Stimulated activated CD8-positive, alpha-beta memory T cell treated with anti-CD3 and anti-CD28 coated beads, Interleukin-2, amount 100 ng/mL, for 48 hours (primary cell): Measurements from ENCODE around the gene TCEAL3.
"Not testable (repeated sequence)": the region's sequence is repeated elsewhere in the genome, so short reads cannot be mapped to it uniquely, and the experiment has no call there.

Source experiments
- DNase-seq, 2 donors: peaks; one replicate each; pipeline ENCODE4 v3.0.0-alpha.2; 2020; ENCODE audit warnings: low read depth in 2 of 2

Gene TCEAL3

DNA sequence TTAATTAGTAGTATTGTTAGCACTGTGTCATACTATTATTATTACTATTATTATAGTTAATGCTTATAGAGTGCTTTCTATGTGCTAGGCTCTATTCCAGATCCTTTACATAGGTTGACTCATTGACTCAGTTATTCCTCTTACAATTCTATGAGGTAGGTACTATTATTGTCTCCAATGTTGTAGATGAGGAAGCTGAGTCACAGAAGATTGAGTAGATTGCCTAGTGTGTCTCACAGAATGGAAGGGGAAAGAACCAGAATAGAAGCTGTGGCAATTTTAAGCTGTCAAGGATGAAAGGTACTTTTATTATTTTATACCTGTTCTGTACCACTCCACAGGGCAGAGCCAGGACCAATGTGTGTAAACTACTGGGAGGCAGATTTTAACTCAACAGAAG lies 19.1 kb downstream of the TCEAL3 start:
- DNase-seq = no peak

DNA sequence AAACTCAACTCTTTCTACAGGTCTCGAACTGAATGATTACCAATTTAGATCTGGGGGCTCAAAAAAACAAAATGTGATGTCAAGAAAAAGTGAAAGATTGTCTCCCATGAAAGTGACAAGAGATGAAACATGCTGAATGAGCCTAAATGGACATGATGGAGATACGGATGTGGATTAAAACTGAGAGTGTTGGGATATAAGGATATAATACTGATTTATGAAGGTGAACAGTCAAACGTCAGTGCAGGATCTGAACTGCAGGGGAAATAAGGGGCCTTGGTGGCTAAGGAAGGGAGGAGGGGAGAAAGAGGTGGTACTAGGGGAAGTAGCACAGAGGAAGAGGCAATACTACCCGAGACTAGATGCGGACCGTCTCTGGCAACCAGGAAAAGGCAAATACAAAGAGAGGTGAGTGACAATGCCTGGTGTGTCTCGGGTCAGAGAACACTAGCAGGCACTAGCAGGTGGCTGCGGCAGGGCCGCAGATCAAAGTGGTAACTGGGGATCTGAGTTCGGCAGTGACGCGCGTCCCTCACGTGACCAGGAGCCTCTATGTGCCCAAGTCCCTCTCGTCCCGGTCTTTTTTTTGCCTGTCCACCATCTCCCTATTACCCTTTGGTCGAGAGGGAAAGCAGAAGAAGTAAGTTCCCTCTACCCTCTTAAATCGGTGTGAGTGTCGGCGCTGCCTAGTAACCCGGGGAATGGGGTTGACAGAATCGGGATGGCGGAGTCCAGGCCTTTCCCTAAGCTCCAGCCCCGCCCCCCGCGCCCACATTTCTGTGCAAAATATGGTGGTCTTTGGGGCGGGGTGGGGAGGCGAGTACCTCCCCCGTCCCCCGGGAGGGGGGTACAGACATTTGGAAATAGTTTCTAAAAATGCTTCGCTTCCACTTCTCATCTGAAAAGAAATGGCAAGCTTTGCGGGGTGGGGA lies 20.9 kb downstream of the TCEAL3 start, which contains the start of gene TCEAL1:
TSS of gene TCEAL1 (plus strand) at position 590 of the 932 bp plus-strand sequence. CDS start 942 bp downstream, outside the sequence.
- DNase-seq = no peak

DNA sequence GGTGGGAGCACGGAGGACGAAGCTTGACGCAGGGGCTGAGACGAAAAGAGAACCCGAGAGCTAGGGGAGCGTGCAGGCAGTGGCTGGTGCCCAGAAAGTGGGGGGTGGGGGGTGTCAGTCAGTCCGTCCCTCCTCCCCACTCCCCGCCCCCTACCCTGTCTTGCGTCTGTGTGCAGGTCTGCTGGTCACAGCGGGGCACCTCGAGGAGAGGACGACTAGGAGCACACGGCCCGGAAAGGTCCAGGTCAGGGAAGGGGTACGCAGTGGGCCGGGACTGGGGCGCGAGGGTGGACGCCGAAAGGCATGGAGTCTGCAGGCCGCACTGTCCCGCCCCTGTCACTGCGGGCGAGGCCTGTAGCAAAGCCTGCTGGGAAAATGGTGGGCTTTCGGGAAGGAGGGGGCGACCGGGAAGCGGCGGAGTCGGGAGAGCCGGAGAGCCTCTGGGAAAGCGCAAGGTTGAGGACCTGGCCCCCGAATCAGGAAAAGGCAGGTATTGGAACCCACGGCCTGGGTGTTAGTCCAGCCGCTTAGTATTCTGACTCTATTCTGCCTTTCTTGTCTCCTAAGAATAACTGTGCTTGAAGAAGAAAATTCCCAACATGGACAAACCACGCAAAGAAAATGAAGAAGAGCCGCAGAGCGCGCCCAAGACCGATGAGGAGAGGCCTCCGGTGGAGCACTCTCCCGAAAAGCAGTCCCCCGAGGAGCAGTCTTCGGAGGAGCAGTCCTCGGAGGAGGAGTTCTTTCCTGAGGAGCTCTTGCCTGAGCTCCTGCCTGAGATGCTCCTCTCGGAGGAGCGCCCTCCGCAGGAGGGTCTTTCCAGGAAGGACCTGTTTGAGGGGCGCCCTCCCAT lies 21.8 kb downstream of the TCEAL3 start:
- DNase-seq = no peak

DNA sequence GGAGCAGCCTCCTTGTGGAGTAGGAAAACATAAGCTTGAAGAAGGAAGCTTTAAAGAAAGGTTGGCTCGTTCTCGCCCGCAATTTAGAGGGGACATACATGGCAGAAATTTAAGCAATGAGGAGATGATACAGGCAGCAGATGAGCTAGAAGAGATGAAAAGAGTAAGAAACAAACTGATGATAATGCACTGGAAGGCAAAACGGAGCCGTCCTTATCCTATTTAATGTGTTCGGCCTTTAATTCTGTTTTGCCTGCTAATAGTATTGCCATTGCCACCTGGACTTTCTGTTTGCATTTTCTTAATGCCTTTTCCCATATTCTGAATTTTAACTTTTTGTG lies 22.4 kb downstream of the TCEAL3 start:
- no peak for DNase-seq

DNA sequence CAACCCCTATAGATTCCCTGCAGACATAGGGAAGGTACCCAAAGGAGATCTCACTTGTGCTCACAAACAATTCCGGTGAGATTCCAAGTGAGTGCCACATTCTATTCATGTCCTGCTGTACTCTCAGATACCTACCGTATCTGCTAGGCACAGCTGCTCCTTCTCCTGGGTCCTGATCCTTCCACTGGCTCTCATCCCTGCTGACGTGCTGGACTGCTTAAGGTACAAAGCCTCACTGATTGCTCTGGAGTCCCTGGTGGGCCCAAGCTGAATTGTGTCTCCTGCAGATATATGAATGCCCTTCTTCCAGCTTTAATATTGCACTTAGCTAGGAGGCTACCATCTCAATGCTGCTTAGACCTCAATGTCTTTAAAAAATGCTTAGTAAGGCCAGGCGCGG lies 23.4 kb downstream of the TCEAL3 start:
- DNase-seq = no peak

DNA sequence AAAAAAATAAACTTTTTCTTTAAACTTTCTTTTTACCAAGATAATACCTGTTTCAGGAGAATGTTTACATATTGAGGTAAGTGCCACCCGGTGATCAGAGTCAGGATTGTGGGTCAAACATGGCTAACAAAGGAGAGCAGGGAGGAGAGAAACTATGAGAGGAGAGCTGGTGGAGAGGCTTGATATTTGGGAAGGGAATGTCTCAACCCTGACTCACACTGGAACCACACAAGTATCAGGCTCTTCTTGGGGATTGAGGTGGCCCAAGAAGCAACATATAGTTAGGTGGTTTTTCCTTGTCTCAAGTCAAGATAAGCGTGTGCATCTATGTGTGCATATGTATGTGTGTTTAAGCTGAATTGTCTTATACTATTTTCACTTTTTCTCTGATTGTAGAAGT lies 27.7 kb downstream of the TCEAL3 start:
- DNase-seq = no peak

DNA sequence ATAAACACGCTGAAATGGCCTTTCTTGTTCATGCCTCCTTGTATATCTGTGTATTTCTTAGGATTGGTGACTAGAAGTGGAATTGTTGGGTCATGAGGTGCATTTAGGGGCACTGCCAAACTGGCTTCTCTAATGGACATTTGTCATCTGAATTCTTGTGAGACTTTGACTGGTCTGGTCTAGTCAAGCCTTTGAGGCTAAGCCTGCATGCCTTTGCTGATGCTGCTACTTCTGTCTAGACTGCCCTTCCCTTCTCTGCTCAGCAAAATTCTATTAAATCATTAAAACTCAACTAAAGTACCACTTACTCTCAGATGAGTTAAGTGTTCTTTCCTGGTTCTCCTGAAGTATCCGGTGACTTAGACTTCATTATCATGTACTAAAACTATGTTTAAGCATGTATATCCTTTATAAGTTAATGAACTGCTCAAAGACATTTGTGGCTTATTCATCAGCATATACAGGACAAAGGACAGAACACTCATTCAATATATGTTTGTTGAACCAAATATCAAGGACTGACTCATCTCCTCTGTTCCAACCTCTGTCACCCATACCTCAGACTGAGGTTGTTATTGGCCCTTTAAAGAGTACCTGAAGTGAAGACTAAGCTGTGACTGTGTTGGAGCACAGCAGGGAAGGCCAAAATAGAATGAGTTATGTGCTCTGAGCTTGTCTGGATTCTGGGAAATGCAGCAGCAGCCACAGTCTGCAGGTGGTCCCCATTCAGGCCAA lies 30.0 kb downstream of the TCEAL3 start:
- DNase-seq = no peak

DNA sequence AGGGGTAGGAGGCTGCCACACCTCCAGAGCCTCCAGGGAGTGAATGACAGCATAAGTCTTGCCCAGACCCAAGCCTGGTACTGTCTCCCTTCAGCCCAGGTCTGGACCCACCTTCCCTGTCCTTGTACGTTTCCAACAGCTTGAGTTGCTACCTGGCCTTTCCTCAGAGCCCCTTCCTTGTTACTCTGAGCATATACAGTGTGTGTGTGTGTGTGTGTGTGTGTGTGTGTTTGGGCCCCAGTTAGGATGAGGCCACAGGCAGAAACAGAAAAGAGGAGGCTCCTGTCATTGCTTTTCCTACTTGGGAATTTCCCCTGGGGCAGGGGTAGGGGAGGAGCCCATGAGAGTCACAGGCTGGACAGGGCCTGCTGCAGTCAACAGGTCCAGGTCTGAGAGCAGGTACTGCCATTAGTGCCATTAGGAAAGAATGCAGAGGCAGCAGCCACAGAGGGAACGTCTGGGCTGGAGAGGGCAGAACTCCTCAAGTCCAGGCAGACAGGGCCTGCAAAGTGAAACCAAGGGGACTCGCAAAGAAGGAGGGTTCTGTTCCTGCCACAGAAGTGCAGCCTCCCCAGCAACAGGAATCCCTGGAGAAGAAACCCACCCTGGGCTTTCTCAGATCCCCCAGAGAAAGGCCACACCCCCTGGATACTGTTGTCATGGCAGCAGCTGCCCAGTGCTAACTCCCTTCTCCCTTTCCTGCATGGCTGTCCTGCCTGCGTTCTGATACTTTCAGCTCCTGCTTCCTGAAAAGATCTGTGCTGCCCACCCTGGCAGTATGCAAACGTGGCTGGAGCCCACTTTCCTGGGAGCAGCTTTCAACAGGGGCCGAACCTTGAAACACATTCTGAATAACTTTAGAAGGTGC lies 30.9 kb downstream of the TCEAL3 start:
- DNase-seq = not testable (repeated sequence)

DNA sequence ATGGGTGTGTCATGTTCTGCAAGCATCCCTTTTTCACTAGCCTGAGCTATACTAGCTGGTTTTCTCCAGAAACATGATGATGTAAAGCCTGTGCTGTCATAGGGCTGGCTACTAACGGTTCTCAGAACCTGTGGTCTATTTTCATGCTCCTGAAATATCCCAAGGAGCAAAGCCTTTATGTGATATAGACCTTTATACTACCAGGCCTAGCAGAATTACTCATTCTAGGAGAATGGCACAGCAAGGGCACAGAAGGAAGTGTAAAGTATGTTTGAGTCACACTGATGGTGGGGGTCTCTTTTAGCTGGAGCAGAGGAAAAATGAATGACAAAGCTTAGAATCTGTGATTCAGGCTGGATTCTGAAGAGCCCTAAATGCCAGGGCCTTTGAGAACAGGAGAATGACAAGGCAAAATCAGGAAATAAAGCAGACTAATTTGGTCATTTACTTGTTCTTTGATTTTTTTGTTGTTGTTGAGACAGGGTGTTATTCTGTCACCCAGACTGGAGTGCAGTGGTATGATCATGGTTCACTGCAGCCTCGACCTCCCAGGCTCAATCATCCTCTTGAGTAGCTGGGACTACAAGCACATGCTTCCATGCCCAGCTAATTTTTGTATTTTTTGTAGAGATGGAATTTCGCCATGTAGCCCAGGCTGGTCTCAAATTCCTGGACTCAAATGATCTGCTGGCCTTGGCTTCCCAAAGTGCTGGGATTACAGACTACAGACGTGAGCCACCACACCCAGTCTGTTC lies 32.8 kb downstream of the TCEAL3 start:
- DNase-seq = no peak

DNA sequence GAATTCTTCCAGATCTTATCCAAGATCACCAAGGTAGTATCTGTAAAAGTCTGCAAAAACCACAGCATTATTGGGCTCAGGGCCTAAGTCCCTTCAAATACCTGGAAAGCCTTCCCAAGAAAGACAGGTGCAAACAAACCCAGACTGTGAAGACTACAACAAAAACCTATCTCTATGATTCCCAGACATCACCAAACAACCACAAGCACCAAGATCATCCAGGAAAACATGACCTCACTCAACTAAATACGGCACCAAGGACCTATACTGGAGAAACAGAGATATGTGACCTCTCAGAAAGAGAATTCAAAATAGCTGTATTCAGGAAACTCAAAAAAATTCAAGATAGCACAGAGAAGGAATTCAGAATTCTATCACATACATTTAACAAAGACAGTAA lies 36.4 kb downstream of the TCEAL3 start:
- no peak for DNase-seq

DNA sequence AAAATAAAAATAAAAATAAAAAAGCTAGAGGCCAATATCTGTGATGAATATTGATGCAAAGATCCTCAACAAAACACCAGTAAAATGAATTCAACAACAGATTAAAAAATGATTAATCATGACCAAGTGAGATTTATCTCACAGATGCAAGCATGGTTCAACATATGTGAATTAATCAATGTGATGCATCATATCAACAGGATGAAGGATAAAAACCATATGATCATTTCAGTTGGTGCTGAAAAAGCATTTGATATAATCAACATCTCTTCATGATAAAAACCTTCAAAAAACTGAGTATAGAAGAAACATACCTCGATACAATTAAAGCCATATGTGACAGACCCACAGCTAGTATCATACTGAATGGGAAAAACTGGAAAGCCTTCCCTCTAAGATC lies 39.9 kb downstream of the TCEAL3 start:
- no peak for DNase-seq

DNA sequence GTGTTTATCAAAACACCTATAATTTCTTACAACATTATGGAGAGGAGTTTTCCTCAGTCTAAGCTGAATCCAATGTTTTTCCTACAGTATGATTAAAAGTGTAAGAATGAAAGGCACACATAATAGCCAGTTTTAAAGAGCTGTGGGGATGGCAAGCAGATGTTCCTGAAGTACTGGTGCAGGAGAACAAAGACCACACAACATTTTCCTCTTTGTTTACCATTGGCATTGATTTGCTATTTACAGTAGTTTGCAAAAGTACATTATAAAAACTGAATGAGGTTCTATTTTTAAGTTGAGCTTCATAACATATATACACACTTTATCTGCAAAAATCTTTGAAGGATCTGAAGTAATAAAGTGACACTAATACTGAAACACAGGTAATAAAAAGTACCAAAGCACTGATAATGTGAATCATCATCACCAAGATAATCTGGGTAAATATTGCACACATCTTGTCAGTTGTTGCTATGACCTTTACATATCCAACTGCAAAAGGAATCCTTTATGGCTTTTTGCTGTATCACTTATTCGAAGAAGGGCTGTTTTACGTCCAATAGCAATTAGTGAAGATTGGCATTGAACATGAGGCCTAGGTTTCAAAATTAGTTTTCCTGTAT lies 43.5 kb downstream of the TCEAL3 start:
- DNase-seq = no peak

DNA sequence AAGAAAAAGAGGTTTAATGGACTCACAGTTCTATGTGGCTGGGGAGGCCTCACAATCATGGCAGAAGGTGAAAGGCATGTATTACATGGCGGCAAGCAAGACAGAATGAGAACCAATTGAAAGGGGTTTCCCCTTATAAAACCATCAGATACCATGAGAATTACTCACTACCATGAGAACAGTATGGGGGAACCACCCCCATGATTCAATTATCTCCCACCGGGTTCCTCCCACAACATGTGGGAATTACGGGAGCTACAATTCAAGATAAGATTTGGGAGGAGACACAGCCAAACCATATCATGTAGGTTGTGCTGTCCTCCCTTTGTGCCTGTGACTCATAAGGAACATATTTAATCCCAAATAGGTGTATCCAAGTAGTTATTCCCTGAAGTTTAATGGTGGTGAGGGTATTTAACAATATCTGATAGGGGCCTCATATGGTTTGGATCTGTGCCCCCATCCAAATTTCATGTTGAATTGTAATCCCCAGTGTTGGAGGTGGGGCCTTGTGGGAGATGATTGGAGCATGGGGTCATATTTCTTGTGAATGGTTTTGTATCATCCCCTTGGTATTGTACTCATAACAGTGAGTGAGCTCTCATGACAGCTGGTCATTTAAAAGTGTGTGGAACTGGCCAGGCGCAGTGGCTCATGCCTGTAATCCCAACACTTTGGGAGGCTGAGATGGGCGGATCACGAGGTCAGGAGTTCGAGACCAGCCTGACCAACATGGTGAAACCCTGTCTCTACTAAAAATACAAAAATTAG lies 47.7 kb downstream of the TCEAL3 start:
- DNase-seq = not testable (repeated sequence)

DNA sequence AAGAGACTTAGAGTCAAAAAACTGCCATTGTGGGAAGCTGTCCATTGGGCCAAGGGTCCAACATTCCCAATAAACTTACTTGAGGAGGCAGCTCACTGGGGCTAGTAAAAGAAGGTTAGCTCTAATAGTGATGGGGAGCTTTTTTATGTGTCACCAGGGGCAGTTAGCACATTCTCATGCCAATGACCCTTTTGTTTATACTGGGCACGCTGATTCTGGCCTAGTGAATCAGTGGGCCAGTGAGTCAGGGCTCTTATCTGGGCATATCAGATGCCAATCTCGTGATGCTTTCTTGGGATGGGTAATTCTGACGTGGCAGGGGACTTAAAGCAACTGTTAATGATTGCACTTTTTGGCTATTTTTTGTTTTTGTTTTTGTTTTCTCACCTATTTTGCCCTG lies 48.9 kb downstream of the TCEAL3 start:
- no peak for DNase-seq

DNA sequence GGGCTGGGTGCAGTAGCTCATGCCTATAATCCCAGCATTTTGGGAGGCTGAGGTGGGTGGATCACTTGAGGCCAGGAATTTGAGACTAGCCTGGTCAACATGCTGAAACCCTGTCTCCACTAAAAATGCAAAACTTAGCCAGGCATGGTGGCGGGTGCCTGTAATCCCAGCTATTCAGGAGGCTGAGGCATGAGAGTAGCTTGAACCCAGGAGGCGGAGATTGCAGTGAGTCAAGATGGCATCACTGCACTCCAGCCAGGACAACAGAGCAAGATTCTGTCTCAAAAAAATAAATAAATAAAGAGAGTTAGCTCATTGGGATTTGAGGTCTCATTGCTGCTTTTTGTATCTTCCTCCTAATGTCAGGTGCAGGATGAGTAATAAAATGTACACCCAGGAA lies 49.3 kb downstream of the TCEAL3 start:
- DNase-seq = not testable (repeated sequence)

DNA sequence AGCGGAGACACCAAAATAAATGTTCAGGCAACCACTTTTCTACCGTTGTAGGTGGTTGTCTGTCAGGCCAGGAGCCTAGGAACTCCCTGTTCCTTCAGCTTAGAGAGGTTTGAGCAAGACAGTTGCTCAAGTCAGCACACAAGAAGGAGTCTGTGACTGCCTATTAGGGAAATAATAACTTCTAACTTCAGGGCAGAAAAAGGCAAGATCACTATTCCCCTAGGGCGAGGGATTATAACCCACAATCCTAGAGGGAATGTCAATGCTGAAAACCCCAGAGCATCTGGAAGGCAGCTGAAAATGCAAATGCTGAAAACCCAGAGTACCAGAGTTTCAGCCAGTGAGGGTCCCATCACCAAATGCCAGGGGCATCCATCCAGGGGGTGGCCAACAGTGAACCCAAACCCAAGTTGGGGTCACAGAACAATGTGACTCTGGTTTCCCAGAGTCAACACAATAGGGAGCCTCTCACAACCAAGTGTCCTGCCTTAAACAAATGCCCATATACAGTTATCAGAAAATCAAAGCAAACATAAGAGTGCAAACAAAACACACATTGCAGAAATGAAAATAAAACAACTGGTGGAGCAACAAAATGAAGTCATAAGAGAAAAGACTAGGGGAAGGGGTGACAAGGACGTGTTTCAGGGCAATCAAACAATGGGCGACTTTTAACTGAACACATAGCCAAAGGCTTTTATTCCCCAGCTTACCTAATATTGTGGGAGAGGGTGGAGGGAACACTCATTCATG lies 51.1 kb downstream of the TCEAL3 start:
- DNase-seq = no peak

DNA sequence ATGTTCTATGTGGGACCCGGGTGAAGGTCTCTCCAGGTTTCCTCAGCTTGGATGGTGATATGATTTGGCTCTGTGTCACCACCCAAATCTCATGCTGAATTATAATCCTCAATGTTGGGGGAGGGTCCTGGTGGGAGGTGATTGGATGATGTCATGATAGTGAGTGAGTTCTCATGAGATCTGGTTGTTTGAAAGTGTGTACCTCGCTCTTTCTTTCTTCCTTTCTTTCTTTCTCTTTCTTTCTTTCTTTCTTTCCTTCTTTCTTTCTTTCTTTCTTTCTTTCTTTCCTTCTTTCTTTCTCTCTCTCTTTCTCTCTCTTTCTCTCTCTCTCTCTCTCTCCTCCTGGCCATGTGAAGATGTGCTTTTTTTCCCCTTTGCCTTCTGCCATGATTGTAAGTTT lies 51.7 kb downstream of the TCEAL3 start:
- not testable (repeated sequence) for DNase-seq
